H9 (cell line): ENCODE results near the gene FIBP. TPM values are rescaled to one million over a fixed set of nuclear protein-coding genes. Genes with fewer than 3 reads are reported as not detected.

Source experiments
- DNase-seq: peaks from one replicate; pipeline ENCODE4 v3.0.0-alpha.2; 2017
- H2AFZ ChIP-seq: one replicate; pipeline ENCODE4 v1.6.1; 2013; ENCODE audit warnings: mild to moderate bottlenecking, low read length, control low read depth, moderate library complexity
- H2AK5ac ChIP-seq: 2 replicates; pipeline ENCODE4 v1.6.1; 2013; ENCODE audit warnings: low read length, control low read depth, mixed read lengths; ENCODE audit not compliant: insufficient read length
- H2BK120ac ChIP-seq: one replicate; pipeline ENCODE4 v1.6.1; 2013; ENCODE audit warnings: low read depth, mild to moderate bottlenecking, low read length, control low read depth, inconsistent platforms; ENCODE audit not compliant: poor library complexity, severe bottlenecking
- H2BK12ac ChIP-seq: 2 replicates; pipeline ENCODE4 v1.6.1; 2013; ENCODE audit warnings: low read length, control low read depth, mixed read lengths, low read depth; ENCODE audit not compliant: insufficient read length
- H2BK15ac ChIP-seq: 2 replicates; pipeline ENCODE4 v1.6.1; 2013; ENCODE audit warnings: low read depth, low read length, control low read depth
- H2BK20ac ChIP-seq: one replicate; pipeline ENCODE4 v1.6.1; 2013; ENCODE audit warnings: low read depth, mild to moderate bottlenecking, low read length, control low read depth, inconsistent platforms; ENCODE audit not compliant: poor library complexity, severe bottlenecking
- H2BK5ac ChIP-seq: 2 replicates; pipeline ENCODE4 v1.6.1; 2013; ENCODE audit warnings: low read length, control low read depth, mixed read lengths; ENCODE audit not compliant: insufficient read length
- H3K14ac ChIP-seq: 2 replicates; pipeline ENCODE4 v1.6.1; 2013; ENCODE audit warnings: low read length, control low read depth; ENCODE audit not compliant: insufficient read depth
- H3K18ac ChIP-seq: 2 replicates; pipeline ENCODE4 v1.6.1; 2013; ENCODE audit warnings: low read depth, mild to moderate bottlenecking, mixed read lengths, low read length, control low read depth; ENCODE audit not compliant: insufficient read length
- H3K23ac ChIP-seq: 2 replicates; pipeline ENCODE4 v1.6.1; 2013; ENCODE audit warnings: low read length, control low read depth, mixed read lengths, low read depth; ENCODE audit not compliant: insufficient read length
- H3K23me2 ChIP-seq: 2 replicates; pipeline ENCODE4 v1.6.1; 2013; ENCODE audit warnings: low read depth, mild to moderate bottlenecking, mixed read lengths, low read length, control low read depth; ENCODE audit not compliant: insufficient read length, poor library complexity, severe bottlenecking
- H3K27ac ChIP-seq: 2 replicates; pipeline ENCODE4 v1.5.1; 2013; ENCODE audit warnings: low read length, control low read depth, mixed read lengths, low read depth; ENCODE audit not compliant: insufficient read length
- H3K27me3 ChIP-seq: 2 replicates; pipeline ENCODE4 v1.6.1; 2013; ENCODE audit warnings: low read length, control low read depth, inconsistent platforms; ENCODE audit not compliant: insufficient read depth
- H3K4ac ChIP-seq: 2 replicates; pipeline ENCODE4 v1.6.1; 2013; ENCODE audit warnings: low read depth, mild to moderate bottlenecking, control low read depth, inconsistent platforms, low read length, moderate library complexity
- H3K4me1 ChIP-seq: 2 replicates; pipeline ENCODE4 v1.6.1; 2013; ENCODE audit warnings: low read length, control low read depth, inconsistent platforms; ENCODE audit not compliant: insufficient read depth
- H3K4me2 ChIP-seq: 2 replicates; pipeline ENCODE4 v1.6.1; 2013; ENCODE audit warnings: low read length, control low read depth, mixed read lengths; ENCODE audit not compliant: insufficient read length, insufficient read depth
- H3K56ac ChIP-seq: 2 replicates; pipeline ENCODE4 v1.6.1; 2013; ENCODE audit warnings: low read depth, mild to moderate bottlenecking, mixed read lengths, low read length, control low read depth; ENCODE audit not compliant: insufficient read length
- H3K79me1 ChIP-seq: 2 replicates; pipeline ENCODE4 v1.6.1; 2013; ENCODE audit warnings: low read depth, mild to moderate bottlenecking, moderate library complexity, low read length, control low read depth, inconsistent platforms; ENCODE audit not compliant: insufficient read depth, poor library complexity, severe bottlenecking
- H3K79me2 ChIP-seq: 2 replicates; pipeline ENCODE4 v1.6.1; 2013; ENCODE audit warnings: low read length, control low read depth, inconsistent platforms; ENCODE audit not compliant: insufficient read depth
- H3K9ac ChIP-seq: 2 replicates; pipeline ENCODE4 v1.6.1; 2013; ENCODE audit warnings: low read length, control low read depth, mixed read lengths; ENCODE audit not compliant: insufficient read length; ENCODE audit errors: extremely low read depth
- H3K9me3 ChIP-seq: one replicate; pipeline ENCODE4 v1.6.1; 2013; ENCODE audit warnings: low read depth, low read length, inconsistent platforms; ENCODE audit not compliant: control insufficient read depth
- H3T11ph ChIP-seq: one replicate; pipeline ENCODE4 v1.6.1; 2013; ENCODE audit warnings: mild to moderate bottlenecking, low read length, control low read depth, inconsistent platforms
- H4K20me1 ChIP-seq: one replicate; pipeline ENCODE4 v1.6.1; 2013; ENCODE audit not compliant: control insufficient read depth, insufficient read length, insufficient read depth
- H4K5ac ChIP-seq: 2 replicates; pipeline ENCODE4 v1.6.1; 2013; ENCODE audit warnings: low read depth, mild to moderate bottlenecking, mixed read lengths, low read length, control low read depth; ENCODE audit not compliant: insufficient read length
- H4K8ac ChIP-seq: replicated peaks from 2 replicates; pipeline ENCODE4 v1.6.1; 2013; ENCODE audit warnings: low read length, control low read depth, mixed read lengths, low read depth; ENCODE audit not compliant: insufficient read length
- H4K91ac ChIP-seq: 2 replicates; pipeline ENCODE4 v1.6.1; 2013; ENCODE audit warnings: low read depth, mild to moderate bottlenecking, moderate library complexity, mixed read lengths, low read length, control low read depth; ENCODE audit not compliant: insufficient read length
- H3K27ac Mint-ChIP-seq, 3 experiments: 2 replicates in 2 of 3; 3 replicates in 1 of 3; pipeline ENCODE4 v1.8.0; 2020 to 2021; ENCODE audit warnings: mixed read lengths in 3 of 3, mild to moderate bottlenecking in 1 of 3, moderate library complexity in 1 of 3
- H3K27me3 Mint-ChIP-seq: 2 replicates; pipeline ENCODE4 v1.8.0; 2021; ENCODE audit warnings: low read depth, mild to moderate bottlenecking, moderate library complexity, mixed read lengths
- H3K36me3 Mint-ChIP-seq, 3 experiments: 2 replicates in 2 of 3; 3 replicates in 1 of 3; pipeline ENCODE4 v1.8.0; 2020 to 2021; ENCODE audit warnings: low read depth in 3 of 3, mixed read lengths in 3 of 3; ENCODE audit not compliant: insufficient read depth in 1 of 3
- H3K4me1 Mint-ChIP-seq, 2 experiments: 2 replicates each; pipeline ENCODE4 v1.8.0; 2020; ENCODE audit warnings: mixed read lengths in 2 of 2
- H3K4me3 Mint-ChIP-seq, 2 experiments: 2 replicates in 1 of 2; 3 replicates in 1 of 2; pipeline ENCODE4 v1.8.0; 2020 to 2021; ENCODE audit warnings: mild to moderate bottlenecking in 2 of 2, mixed read lengths in 2 of 2, moderate library complexity in 1 of 2
- H3K9me3 Mint-ChIP-seq, 2 experiments: 2 replicates in 1 of 2; 3 replicates in 1 of 2; pipeline ENCODE4 v1.8.0; 2020; ENCODE audit warnings: mild to moderate bottlenecking in 2 of 2, mixed read lengths in 2 of 2, moderate library complexity in 1 of 2
- WGBS: extraction: QIAGEN DNeasy Blood & Tissue Kit; methylation state at CpG from one replicate; pipeline ENCODE4 v1.1.7; 2013; ENCODE audit warnings: missing lambda C conversion rate, low lambda C conversion rate, mixed read lengths; ENCODE audit not compliant: insufficient read length; ENCODE audit errors: extremely low coverage; 5-methylcytosine and 5-hydroxymethylcytosine counted together
- total RNA-seq: library from RNA; stranded (reverse); gene quantifications from 2 replicates; pipeline ENCODE4 v1.2.1, GENCODE V29; 2021
- TF ChIP-seq, protein P1 (sequence below): fragments of 200-600 bp; sonication (generic); conservative IDR thresholded peaks from 3 replicates; pipeline ENCODE4 v1.8.0; 2021; ENCODE audit warnings: antibody characterized with exemption, mild to moderate bottlenecking

The FIBP gene
- total RNA-seq, 1 experiment from 2014 or later: 87.0 TPM

DNA sequence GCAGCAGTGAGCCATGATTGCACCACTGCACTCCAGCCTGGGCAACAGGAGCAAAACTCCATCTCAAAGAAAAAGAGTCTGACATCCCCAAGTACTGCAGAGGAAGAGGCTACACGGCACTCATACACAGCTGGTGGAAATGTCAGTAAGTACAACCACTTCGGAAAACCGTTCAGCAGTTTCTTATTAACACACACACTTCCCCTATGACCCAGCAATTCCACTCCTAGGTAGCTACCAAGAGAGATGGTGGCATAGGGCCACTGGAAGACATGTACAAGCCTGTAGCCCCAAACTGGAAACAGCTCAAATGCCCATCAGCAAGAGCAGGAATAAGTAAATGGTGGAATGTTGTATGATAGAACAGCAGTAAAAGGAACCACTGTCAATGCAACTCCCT is 34.3 kb upstream of the FIBP start:
- H3K23me2 ChIP-seq: peaks cover 11% of the 10 kb centered on the region
- no peak overlapping the region for H3K27ac Mint-ChIP-seq
- H3K9ac ChIP-seq: no peak overlapping the region
- no peaks in the 10 kb centered on the region for H3K9me3 Mint-ChIP-seq
- no peak overlapping the region for H2AK5ac ChIP-seq
- H2BK5ac ChIP-seq: no peak overlapping the region
- no peak for DNase-seq
- no peaks in the 10 kb centered on the region for H4K20me1 ChIP-seq
- H3K79me2 ChIP-seq: no peaks in the 10 kb centered on the region
- H3K4ac ChIP-seq: no peak overlapping the region
- H2BK15ac ChIP-seq: no peak overlapping the region
- no peaks in the 10 kb centered on the region for H3K4me1 ChIP-seq
- no peaks in the 10 kb centered on the region for H3K79me1 ChIP-seq
- H3T11ph ChIP-seq: no peak overlapping the region
- H3K36me3 Mint-ChIP-seq: peaks cover 1 to 18% (median 18%) of the 10 kb centered on the region in 3 experiments; a peak in 6 of 7 replicates
- no peaks in the 10 kb centered on the region for H3K9me3 ChIP-seq
- peaks cover 6 to 19% of the 10 kb centered on the region in 2 experiments; a peak in 3 of 4 replicates for H3K4me1 Mint-ChIP-seq
- TF ChIP-seq, protein P1, sequence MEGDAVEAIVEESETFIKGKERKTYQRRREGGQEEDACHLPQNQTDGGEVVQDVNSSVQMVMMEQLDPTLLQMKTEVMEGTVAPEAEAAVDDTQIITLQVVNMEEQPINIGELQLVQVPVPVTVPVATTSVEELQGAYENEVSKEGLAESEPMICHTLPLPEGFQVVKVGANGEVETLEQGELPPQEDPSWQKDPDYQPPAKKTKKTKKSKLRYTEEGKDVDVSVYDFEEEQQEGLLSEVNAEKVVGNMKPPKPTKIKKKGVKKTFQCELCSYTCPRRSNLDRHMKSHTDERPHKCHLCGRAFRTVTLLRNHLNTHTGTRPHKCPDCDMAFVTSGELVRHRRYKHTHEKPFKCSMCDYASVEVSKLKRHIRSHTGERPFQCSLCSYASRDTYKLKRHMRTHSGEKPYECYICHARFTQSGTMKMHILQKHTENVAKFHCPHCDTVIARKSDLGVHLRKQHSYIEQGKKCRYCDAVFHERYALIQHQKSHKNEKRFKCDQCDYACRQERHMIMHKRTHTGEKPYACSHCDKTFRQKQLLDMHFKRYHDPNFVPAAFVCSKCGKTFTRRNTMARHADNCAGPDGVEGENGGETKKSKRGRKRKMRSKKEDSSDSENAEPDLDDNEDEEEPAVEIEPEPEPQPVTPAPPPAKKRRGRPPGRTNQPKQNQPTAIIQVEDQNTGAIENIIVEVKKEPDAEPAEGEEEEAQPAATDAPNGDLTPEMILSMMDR: no peak
- no peak overlapping the region for H3K27ac ChIP-seq
- H3K4me2 ChIP-seq: no peak overlapping the region
- H2AFZ ChIP-seq: no peak overlapping the region
- H2BK20ac ChIP-seq: no peak overlapping the region
- H3K14ac ChIP-seq: no peak overlapping the region
- H4K8ac ChIP-seq: no peak overlapping the region
- H3K27me3 ChIP-seq: no peaks in the 10 kb centered on the region
- WGBS: no CpG with 5 or more reads among the region's 3 CpGs
- H3K27me3 Mint-ChIP-seq: no peaks in the 10 kb centered on the region
- H3K4me3 Mint-ChIP-seq: no peak overlapping the region; a peak in 1 of 5 replicates
- H3K56ac ChIP-seq: no peak overlapping the region
- H3K23ac ChIP-seq: no peak overlapping the region
- no peak overlapping the region for H2BK120ac ChIP-seq
- no peak overlapping the region for H2BK12ac ChIP-seq
- H4K91ac ChIP-seq: no peak overlapping the region
- no peak overlapping the region for H3K18ac ChIP-seq
- no peak overlapping the region for H4K5ac ChIP-seq
